Hepatocyte (in vitro differentiated cells): Measurements from ENCODE around the gene FCGBP.

Source experiments
- CTCF ChIP-seq: fragments of 200-600 bp; sonication (generic); IDR thresholded peaks from 2 replicates; pipeline ENCODE4 v1.5.1; 2016; ENCODE audit warnings: antibody characterized with exemption, mild to moderate bottlenecking; ENCODE audit not compliant: poor library complexity
- EZH2 ChIP-seq: fragments of 200-600 bp; sonication (generic); IDR thresholded peaks from 2 replicates; pipeline ENCODE4 v1.6.1; 2016; ENCODE audit warnings: antibody characterized with exemption, mild to moderate bottlenecking, borderline replicate concordance

GRCh38 chr19:39970425-39970674 lies 35.9 kb upstream of the FCGBP start:
- TF ChIP-seq EZH2 (no peak), CTCF (no peak)
